ENCODE data around the gene PLD1.

DNA sequence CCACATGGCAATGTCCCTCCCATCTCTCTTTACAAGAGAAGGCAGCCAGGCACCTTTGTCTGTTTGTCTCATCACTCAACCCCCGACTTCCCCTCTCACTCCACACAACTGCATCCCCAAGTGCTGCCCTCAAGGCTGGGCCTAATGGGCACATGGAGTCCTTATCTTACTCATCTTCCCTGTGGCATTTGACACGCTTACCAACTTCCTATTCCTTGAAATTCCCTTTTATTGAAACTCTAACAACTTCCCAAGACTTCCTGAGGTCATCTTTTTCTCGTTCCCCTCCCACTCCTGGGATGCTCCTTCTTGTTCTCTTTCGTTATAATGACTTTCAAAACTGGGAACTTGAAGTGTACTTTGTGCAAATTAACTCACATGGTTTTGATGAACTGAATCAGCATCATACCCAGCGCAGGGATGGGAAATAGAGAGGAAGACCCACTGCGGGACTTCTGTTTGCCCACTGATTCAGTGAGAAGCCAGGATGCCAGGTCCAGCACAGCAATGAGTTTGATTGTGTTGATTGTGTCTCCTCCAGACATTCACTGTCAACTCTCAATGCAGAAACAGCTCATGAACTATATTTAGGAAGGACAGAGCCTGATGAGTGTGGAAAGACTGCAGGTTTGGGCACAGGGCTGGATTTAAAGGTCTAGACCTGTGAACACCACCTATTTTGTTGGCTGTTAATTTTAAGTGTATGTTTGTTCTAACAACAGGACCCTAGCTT lies 245.4 kb downstream of the PLD1 start:
- TF ChIP-seq CTCF (IDR thresholded peaks at IDR 0.05): no peak
- TF ChIP-seq POLR2A (IDR thresholded peaks at IDR 0.05): no peak

Data from heart left ventricle (tissue), 13 donors.